GM12878 (cell line): ENCODE results near the gene CXCR6. TPM values are rescaled to one million over a fixed set of nuclear protein-coding genes. Genes with fewer than 3 reads are reported as not detected.

Experiments
- ATAC-seq: fragments of 200-7000 bp; cut with Tn5 transposase; 3 replicates; pipeline ENCODE4 v1.9.1; 2020; ENCODE audit warnings: mild to moderate bottlenecking, moderate library complexity
- BruUV-seq: library from RNA; stranded (reverse); fragments of 400-500 nt; replicated peaks from 2 replicates; lab custom pipeline; 2021; lab: Mats Ljungman, UMichigan
- CTCF ChIA-PET: fragments of 300-600 bp; sonication (Branson Sonifier 250); formaldehyde crosslinking; extraction: SDS; loops from one replicate; lab custom pipeline; 2021; ENCODE audit warnings: inconsistent platforms; lab: Yijun Ruan, JAX
- POLR2A ChIA-PET: fragments of 350-600 bp; formaldehyde crosslinking; extraction: SDS; loops from one replicate; lab custom pipeline; 2021; ENCODE audit warnings: inconsistent platforms; lab: Charles Lee
- RAD21 ChIA-PET: fragments of 300-600 bp; sonication (Branson Sonifier 250); formaldehyde crosslinking; loops from one replicate; lab custom pipeline; 2023; ENCODE audit warnings: antibody characterized with exemption; ENCODE audit not compliant: unreplicated experiment; lab: Charles Lee
- SMC1A ChIA-PET: fragments of 300-600 bp; sonication (Branson Sonifier 250); formaldehyde crosslinking; loops from one replicate; lab custom pipeline; 2023; ENCODE audit not compliant: unreplicated experiment, uncharacterized antibody; lab: Charles Lee
- DNase-seq: peaks from one replicate; pipeline ENCODE4 v3.0.0-alpha.2; 2011; ENCODE audit warnings: low read depth, low spot score
- FAIRE-seq: peaks from 3 replicates; lab custom pipeline; 2011; peaks lifted over from hg19 to GRCh38; lab: Jason Lieb, UNC
- H2AFZ ChIP-seq: 2 replicates; pipeline ENCODE4 v1.6.0; 2011; ENCODE audit warnings: low read depth, low read length, control low read depth; ENCODE audit not compliant: control insufficient read depth
- H3K27ac ChIP-seq: 2 replicates; pipeline ENCODE4 v1.5.1; 2011; ENCODE audit warnings: control low read depth; ENCODE audit not compliant: control insufficient read depth, insufficient read depth
- H3K27me3 ChIP-seq, 2 experiments: replicated peaks in 1 of 2; 2 replicates each; pipeline versions ENCODE4 v1.6.0 to v1.6.1; 2011; ENCODE audit warnings: low read length in 1 of 2; ENCODE audit not compliant: control insufficient read depth in 2 of 2, insufficient read depth in 2 of 2
- H3K36me3 ChIP-seq, 2 experiments: 2 replicates each; pipeline ENCODE4 v1.5.1; 2011; ENCODE audit warnings: low read length in 1 of 2; ENCODE audit not compliant: control insufficient read depth in 2 of 2, insufficient read depth in 2 of 2
- H3K4me1 ChIP-seq: 2 replicates; pipeline ENCODE4 v1.6.1; 2011; ENCODE audit warnings: mild to moderate bottlenecking, low read length, moderate library complexity, mixed read lengths; ENCODE audit not compliant: control insufficient read depth, insufficient read depth
- H3K4me2 ChIP-seq: 2 replicates; pipeline ENCODE4 v1.6.0; 2011; ENCODE audit warnings: control low read depth; ENCODE audit not compliant: control insufficient read depth, insufficient read depth
- H3K4me3 ChIP-seq: fragments of 200-600 bp; sonication (generic); 2 replicates; pipeline ENCODE4 v1.5.1; 2016
- H3K79me2 ChIP-seq: 2 replicates; pipeline ENCODE4 v1.6.0; 2011; ENCODE audit warnings: low read length; ENCODE audit not compliant: control insufficient read depth, insufficient read depth
- H3K9ac ChIP-seq: 2 replicates; pipeline ENCODE4 v1.8.0; 2011; ENCODE audit warnings: low read length, control low read depth, mixed read lengths; ENCODE audit not compliant: control insufficient read depth, insufficient read depth
- H3K9me3 ChIP-seq: replicated peaks from 3 replicates; pipeline ENCODE4 v1.5.1; 2011; ENCODE audit warnings: mild to moderate bottlenecking, low read length; ENCODE audit not compliant: control insufficient read depth, insufficient read depth
- H4K20me1 ChIP-seq: 2 replicates; pipeline ENCODE4 v1.6.0; 2011; ENCODE audit not compliant: control insufficient read depth, insufficient read depth
- CREM ChIP-seq: IDR thresholded peaks from 2 replicates; pipeline ENCODE4 v1.6.1; 2014; ENCODE audit warnings: antibody characterized with exemption, low read depth
- NR2C1 ChIP-seq: fragments of 450-650 bp; IDR thresholded peaks from 2 replicates; pipeline ENCODE4 v1.6.1; 2017; ENCODE audit warnings: antibody characterized with exemption, mild to moderate bottlenecking, moderate library complexity
- PAX8 ChIP-seq: fragments of 450-650 bp; IDR thresholded peaks from 2 replicates; pipeline ENCODE4 v1.6.1; 2017; ENCODE audit warnings: mild to moderate bottlenecking, moderate library complexity
- WGBS: methylation state at CpG from one replicate; pipeline ENCODE4 v1.1.6; 2016; ENCODE audit warnings: low lambda C conversion rate; ENCODE audit not compliant: insufficient replicate concordance, insufficient coverage; ENCODE audit errors: missing lambda C conversion rate; 5-methylcytosine and 5-hydroxymethylcytosine counted together
- in situ Hi-C: fragments of 300-500 bp; cut with MboI; formaldehyde crosslinking; loops from 9 replicates; pipeline ENCODE4 v1.14.3; 2018; ENCODE audit warnings: mixed read lengths
- intact Hi-C: fragments of 100-400 bp; cut with micrococcal nuclease; formaldehyde crosslinking; loops from one replicate; pipeline ENCODE4 v1.14.2; 2022; ENCODE audit not compliant: unreplicated experiment
- polyA plus RNA-seq, 11 experiments: library from polyadenylated mRNA; depleted of rRNA in 4 of 11; unstranded in 6 of 11; stranded (reverse) in 5 of 11; fragments of >200 nt; fragmentation: Nextera tagmentation in 4 of 11; fragmentation: Illumina TruSeq in 1 of 11; extraction: Ambion mirVana in 4 of 11; extraction: Trizol in 1 of 11; gene quantifications; 1 replicate in 1 of 11; 2 replicates in 10 of 11; pipeline versions ENCODE4 v1.2.1 to v1.2.3, GENCODE V29; 2011 to 2016; ENCODE audit warnings: inconsistent platforms in 2 of 11, missing spikeins in 2 of 11, low read depth in 1 of 11
- total RNA-seq, 4 experiments: library from RNA; depleted of rRNA in 3 of 4; stranded (reverse); fragments of >200 nt in 3 of 4; fragmentation: Illumina TruSeq in 1 of 4; extraction: Trizol in 1 of 4; gene quantifications; 2 replicates each; pipeline versions ENCODE4 v1.2.1 to v1.2.3, GENCODE V29; 2013 to 2021
- TF ChIP-seq, protein P1 (sequence below): fragments of 150-350 bp; IDR thresholded peaks from 2 replicates; pipeline ENCODE4 v1.6.1; 2014; ENCODE audit warnings: mild to moderate bottlenecking, low read depth, low read length

Gene CXCR6
- total and polyA plus RNA-seq, 10 of the 15 experiments (the other 5 are each of a cell fraction or from before 2014, with no cell fraction given): 0.04 to 0.20 (median 0.12) TPM; not detected in 5

- SMC1A ChIA-PET: interaction anchor here (0.8 to 2.9 kb wide), 12 partner anchors 8 to 431 kb away, joined by 3 to 13 read pairs (median 4); no protein-coding TSS in a partner anchor
Observed at GRCh38 chr3:45969116-45969515, 25.9 kb downstream of the CXCR6 start.

GRCh38 chr3:45969953-45970352, 26.7 kb downstream of the CXCR6 start:
- SMC1A ChIA-PET: interaction anchor here (1.3 to 2.9 kb wide), 2 partner anchors 9 to 10 kb away, joined by 3 to 13 read pairs; no protein-coding TSS in a partner anchor

More at GRCh38 chr3:45969116-45969515, 25.9 kb downstream of the CXCR6 start:
- POLR2A ChIA-PET: interaction anchor here (1.0 to 1.3 kb wide), 2 partner anchors 11 to 96 kb away, joined by 3 read pairs; no protein-coding TSS in a partner anchor
- ATAC-seq (no peak), FAIRE-seq (no peak), DNase-seq (no peak)
- in situ Hi-C loops: no loop called here
- intact Hi-C loops: no loop called here
- Histone ChIP-seq H3K36me3 (peaks cover 24 to 30% of the 10 kb centered on the region in 2 experiments), H3K4me1 (peaks cover 39% of the 10 kb centered on the region), H3K79me2 (no peaks in the 10 kb centered on the region), H3K27ac (no peak overlapping the region), H3K4me3 (no peak overlapping the region), H3K9me3 (no peaks in the 10 kb centered on the region), H3K9ac (no peak overlapping the region), H2AFZ (no peak overlapping the region), H3K27me3 (no peaks in the 10 kb centered on the region), H3K4me2 (no peak overlapping the region), H4K20me1 (no peaks in the 10 kb centered on the region)
- no TSS peak for BruUV-seq
- WGBS: 74% methylated on average over 3 of the region's 3 CpGs
- RAD21 ChIA-PET: interaction anchor here (1.4 to 1.6 kb wide), 2 partner anchors 11 to 26 kb away, joined by 3 to 7 read pairs; partner anchors contain the start of gene CXCR6
- TF ChIP-seq, protein P1, sequence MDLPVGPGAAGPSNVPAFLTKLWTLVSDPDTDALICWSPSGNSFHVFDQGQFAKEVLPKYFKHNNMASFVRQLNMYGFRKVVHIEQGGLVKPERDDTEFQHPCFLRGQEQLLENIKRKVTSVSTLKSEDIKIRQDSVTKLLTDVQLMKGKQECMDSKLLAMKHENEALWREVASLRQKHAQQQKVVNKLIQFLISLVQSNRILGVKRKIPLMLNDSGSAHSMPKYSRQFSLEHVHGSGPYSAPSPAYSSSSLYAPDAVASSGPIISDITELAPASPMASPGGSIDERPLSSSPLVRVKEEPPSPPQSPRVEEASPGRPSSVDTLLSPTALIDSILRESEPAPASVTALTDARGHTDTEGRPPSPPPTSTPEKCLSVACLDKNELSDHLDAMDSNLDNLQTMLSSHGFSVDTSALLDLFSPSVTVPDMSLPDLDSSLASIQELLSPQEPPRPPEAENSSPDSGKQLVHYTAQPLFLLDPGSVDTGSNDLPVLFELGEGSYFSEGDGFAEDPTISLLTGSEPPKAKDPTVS: no peak
- CTCF ChIA-PET: interaction anchor here (0.6 to 2.5 kb wide), 5 partner anchors 12 to 108 kb away, joined by 3 to 11 read pairs (median 4); partner anchors contain the start of gene CXCR6

More at GRCh38 chr3:45969953-45970352, 26.7 kb downstream of the CXCR6 start:
- ChIA-PET CTCF (interaction anchor here (1.2 to 2.5 kb wide), 3 partner anchors 13 to 109 kb away, joined by 4 to 11 read pairs (median 5); no protein-coding TSS in a partner anchor), POLR2A (no interaction called here), RAD21 (no interaction called here)
- in situ Hi-C loops: no loop called here
- Histone ChIP-seq H3K79me2 (no peaks in the 10 kb centered on the region), H3K9me3 (no peaks in the 10 kb centered on the region), H4K20me1 (no peaks in the 10 kb centered on the region), H3K4me3 (no peak overlapping the region), H3K4me1 (peaks cover 33% of the 10 kb centered on the region), H3K36me3 (peaks cover 25 to 32% of the 10 kb centered on the region in 2 experiments), H3K27ac (no peak overlapping the region), H3K4me2 (no peak overlapping the region), H3K27me3 (no peaks in the 10 kb centered on the region), H3K9ac (no peak overlapping the region), H2AFZ (no peak overlapping the region)
- DNase-seq (no peak), ATAC-seq (no peak), FAIRE-seq (no peak)
- TF ChIP-seq PAX8 (no peak), NR2C1 (no peak), CREM (no peak)
- 96% methylated on average over 3 of the region's 3 CpGs for WGBS
- no TSS peak for BruUV-seq
- intact Hi-C loops: no loop called here
